NCI-H82 treated with DMSO at 0.1 percent for 48 hours (cell line): ENCODE measurements around the gene SHISAL1.
"Not testable (repeated sequence)": the region's sequence is repeated elsewhere in the genome, so short reads cannot be mapped to it uniquely, and the experiment has no call there.

Experiments
- DNase-seq: peaks from one replicate; lab custom pipeline; 2025; ENCODE audit not compliant: unreplicated experiment; lab: John Stamatoyannopoulos, UW

SHISAL1 gene

GRCh38 chr22:44304911-44305310 is 7.8 kb downstream of the SHISAL1 start:
- no peak for DNase-seq

GRCh38 chr22:44304354-44304753 is 8.4 kb downstream of the SHISAL1 start:
- peak; percentile 88 for DNase-seq

GRCh38 chr22:44302363-44302762 is 10.4 kb downstream of the SHISAL1 start:
- DNase-seq = not testable (repeated sequence)

GRCh38 chr22:44301039-44301438 is 11.7 kb downstream of the SHISAL1 start:
- DNase-seq = no peak

GRCh38 chr22:44299124-44299523 is 13.6 kb downstream of the SHISAL1 start:
- DNase-seq = no peak

GRCh38 chr22:44298406-44299091 is 14.2 kb downstream of the SHISAL1 start:
- no peak for DNase-seq

GRCh38 chr22:44297470-44298061 is 15.2 kb downstream of the SHISAL1 start:
- no peak for DNase-seq

- no peak for DNase-seq
These were observed 17.3 kb downstream of the SHISAL1 start for GRCh38 chr22:44295406-44295805.

- DNase-seq = no peak
These were observed 18.9 kb downstream of the SHISAL1 start for GRCh38 chr22:44293876-44294275.

- no peak for DNase-seq
These were observed 19.7 kb downstream of the SHISAL1 start for GRCh38 chr22:44293034-44293433.

- DNase-seq = no peak
These were observed 20.2 kb downstream of the SHISAL1 start for GRCh38 chr22:44292521-44292920.

- no peak for DNase-seq
These were observed 20.9 kb downstream of the SHISAL1 start for GRCh38 chr22:44291674-44292360.

GRCh38 chr22:44291265-44291664 is 21.5 kb downstream of the SHISAL1 start:
- no peak for DNase-seq

GRCh38 chr22:44289414-44290171 is 23.2 kb downstream of the SHISAL1 start:
- DNase-seq = no peak

GRCh38 chr22:44288913-44289312 is 23.8 kb downstream of the SHISAL1 start:
- no peak for DNase-seq

GRCh38 chr22:44287741-44288140 is 25.0 kb downstream of the SHISAL1 start:
- no peak for DNase-seq

GRCh38 chr22:44287121-44287693 is 25.5 kb downstream of the SHISAL1 start:
- no peak for DNase-seq

GRCh38 chr22:44286646-44287045 is 26.1 kb downstream of the SHISAL1 start:
- peak; percentile 4 for DNase-seq

GRCh38 chr22:44284711-44285110 is 28.0 kb downstream of the SHISAL1 start:
- no peak for DNase-seq

GRCh38 chr22:44281768-44282637 is 30.7 kb downstream of the SHISAL1 start:
- no peak for DNase-seq
